HCT116 (cell line): ENCODE results near the gene HDAC1.
"Not testable (repeated sequence)": the region's sequence is repeated elsewhere in the genome, so short reads cannot be mapped to it uniquely, and the experiment has no call there.

ENCODE experiments used
- JUND ChIP-seq: IDR thresholded peaks from 2 replicates; pipeline ENCODE4 v1.6.1; 2012
- POLR2A ChIP-seq: IDR thresholded peaks from 2 replicates; pipeline ENCODE4 v1.7.0; 2011; ENCODE audit warnings: borderline replicate concordance; ENCODE audit not compliant: insufficient read depth, insufficient read length; ENCODE audit errors: extremely low read depth
- TF ChIP-seq, protein P1 (sequence below), 3 experiments: fragments of 200-600 bp in 1 of 3; sonication (generic) in 1 of 3; IDR thresholded peaks in 2 of 3; conservative IDR thresholded peaks in 1 of 3; 2 replicates each; pipeline ENCODE4 v1.5.1; 2012 to 2017; ENCODE audit warnings: low read depth in 2 of 3, low read length in 2 of 3, antibody characterized with exemption in 1 of 3, borderline replicate concordance in 1 of 3, control low read depth in 1 of 3, mild to moderate bottlenecking in 1 of 3, mixed read lengths in 1 of 3, mixed run types in 1 of 3, moderate library complexity in 1 of 3; ENCODE audit not compliant: insufficient read depth in 1 of 3

DNA sequence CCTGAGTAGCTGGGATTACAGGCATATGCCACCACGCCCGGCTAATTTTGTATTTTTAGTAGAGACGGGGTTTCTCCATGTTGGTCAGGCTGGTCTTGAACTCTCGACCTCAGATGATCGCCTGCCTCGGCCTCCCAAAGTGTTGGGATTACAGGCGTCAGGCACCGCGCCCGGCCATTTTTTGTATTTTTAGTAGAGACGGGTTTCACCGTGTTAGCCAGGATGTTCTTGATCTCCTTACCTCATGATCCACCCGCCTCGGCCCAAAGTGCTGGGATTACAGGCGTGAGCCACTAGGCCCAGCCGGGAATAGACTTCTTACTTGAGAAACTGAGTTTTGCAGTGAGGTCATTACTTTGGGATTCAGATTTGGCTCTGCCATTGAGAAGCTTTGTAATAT, 6.3 kb downstream of the HDAC1 start:
- TF ChIP-seq, protein P1, sequence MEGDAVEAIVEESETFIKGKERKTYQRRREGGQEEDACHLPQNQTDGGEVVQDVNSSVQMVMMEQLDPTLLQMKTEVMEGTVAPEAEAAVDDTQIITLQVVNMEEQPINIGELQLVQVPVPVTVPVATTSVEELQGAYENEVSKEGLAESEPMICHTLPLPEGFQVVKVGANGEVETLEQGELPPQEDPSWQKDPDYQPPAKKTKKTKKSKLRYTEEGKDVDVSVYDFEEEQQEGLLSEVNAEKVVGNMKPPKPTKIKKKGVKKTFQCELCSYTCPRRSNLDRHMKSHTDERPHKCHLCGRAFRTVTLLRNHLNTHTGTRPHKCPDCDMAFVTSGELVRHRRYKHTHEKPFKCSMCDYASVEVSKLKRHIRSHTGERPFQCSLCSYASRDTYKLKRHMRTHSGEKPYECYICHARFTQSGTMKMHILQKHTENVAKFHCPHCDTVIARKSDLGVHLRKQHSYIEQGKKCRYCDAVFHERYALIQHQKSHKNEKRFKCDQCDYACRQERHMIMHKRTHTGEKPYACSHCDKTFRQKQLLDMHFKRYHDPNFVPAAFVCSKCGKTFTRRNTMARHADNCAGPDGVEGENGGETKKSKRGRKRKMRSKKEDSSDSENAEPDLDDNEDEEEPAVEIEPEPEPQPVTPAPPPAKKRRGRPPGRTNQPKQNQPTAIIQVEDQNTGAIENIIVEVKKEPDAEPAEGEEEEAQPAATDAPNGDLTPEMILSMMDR (IDR thresholded peaks at IDR 0.05 in 2 of 3, conservative IDR thresholded peaks at IDR 0.05 in 1 of 3; ENCODE audit: borderline replicate concordance in 1 of 3, insufficient read depth in 1 of 3, low read depth in 2 of 3, low read length in 2 of 3): not testable (repeated sequence)
- TF ChIP-seq POLR2A, JUND: not testable (repeated sequence)
